Stimulated activated CD4-positive, alpha-beta T cell treated with anti-CD3 and anti-CD28 coated beads, Interleukin-1b, Interleukin-23, amount 100 ng/mL, for 4 hours (primary cell): Measurements from ENCODE around the gene PPM1L.

Source experiments
- DNase-seq, 2 donors: peaks; one replicate each; pipeline ENCODE4 v3.0.0-alpha.2; 2020; ENCODE audit warnings: low read depth in 2 of 2

PPM1L gene

DNA sequence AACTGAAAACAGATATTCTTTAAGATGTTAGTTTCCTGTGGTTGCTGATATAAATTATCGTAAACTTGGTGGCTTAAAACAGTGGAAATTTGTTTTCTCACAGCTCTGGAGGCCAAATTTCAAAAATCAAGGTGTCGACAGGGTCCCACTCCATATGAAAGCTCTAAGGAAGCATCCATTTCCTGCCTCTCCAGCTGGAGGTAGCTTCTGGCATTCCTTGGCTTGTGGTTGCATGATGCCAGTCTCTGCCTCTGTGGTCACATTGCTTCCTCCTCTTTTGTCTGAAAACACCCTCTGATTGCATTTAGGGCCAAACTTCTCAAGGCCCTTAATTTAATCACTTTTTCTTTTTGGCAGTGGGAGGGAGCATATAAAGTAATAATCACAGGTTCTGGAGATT lies 96.8 kb downstream of the PPM1L start:
- DNase-seq = no peak

GRCh38 chr3:160856450-160856849 lies 100.4 kb downstream of the PPM1L start:
- no peak for DNase-seq

- DNase-seq = no peak
These were observed 101.6 kb downstream of the PPM1L start for GRCh38 chr3:160857476-160858119.

- no peak for DNase-seq
These were observed 104.3 kb downstream of the PPM1L start for GRCh38 chr3:160860346-160860745.

GRCh38 chr3:160869825-160870224 lies 113.8 kb downstream of the PPM1L start:
- no peak for DNase-seq

- no peak for DNase-seq
These were observed 114.3 kb downstream of the PPM1L start for GRCh38 chr3:160870327-160870726.

- no peak for DNase-seq
These were observed 118.7 kb downstream of the PPM1L start for GRCh38 chr3:160874736-160875135.

DNA sequence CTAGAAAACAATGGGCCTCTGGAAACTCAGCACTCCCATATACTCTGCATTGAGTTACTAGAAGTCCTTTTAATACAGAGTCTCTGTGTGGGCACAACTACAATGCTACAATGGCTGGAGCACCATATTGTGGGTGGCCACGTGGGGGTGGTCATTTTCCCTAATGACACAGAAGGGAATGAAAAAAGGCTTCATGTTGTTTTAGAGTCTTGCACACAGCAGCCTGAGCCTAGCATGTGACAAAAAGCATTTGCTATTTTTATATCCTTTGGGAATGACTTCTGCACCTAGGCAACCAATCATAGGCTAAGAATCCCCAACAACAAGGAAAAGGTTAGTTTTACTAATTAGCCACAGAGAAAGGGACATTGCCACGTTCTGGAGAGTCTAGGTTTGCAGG lies 120.6 kb downstream of the PPM1L start:
- DNase-seq = no peak

DNA sequence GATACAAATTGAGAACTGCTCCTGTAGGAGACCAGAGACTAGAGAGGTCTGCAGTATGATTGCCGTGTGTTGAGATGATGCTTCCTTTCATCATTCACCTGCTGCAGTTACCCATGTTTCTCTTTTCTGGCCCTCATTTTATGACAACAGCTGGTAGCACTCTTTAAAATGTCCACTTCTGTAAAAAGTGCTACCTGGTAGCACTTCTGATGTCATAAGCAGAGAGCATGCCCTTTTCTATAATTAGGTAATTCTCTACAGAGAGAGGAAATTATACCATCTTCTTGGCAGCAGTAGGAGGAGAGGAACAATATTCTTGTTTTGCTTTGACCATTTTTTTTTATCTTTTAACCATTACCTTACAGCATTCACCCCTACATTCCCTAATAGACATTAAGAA lies 123.8 kb downstream of the PPM1L start:
- no peak for DNase-seq

- no peak for DNase-seq
These were observed 127.3 kb downstream of the PPM1L start for GRCh38 chr3:160883373-160883772.

GRCh38 chr3:160885791-160886286 lies 129.8 kb downstream of the PPM1L start:
- DNase-seq = no peak

DNA sequence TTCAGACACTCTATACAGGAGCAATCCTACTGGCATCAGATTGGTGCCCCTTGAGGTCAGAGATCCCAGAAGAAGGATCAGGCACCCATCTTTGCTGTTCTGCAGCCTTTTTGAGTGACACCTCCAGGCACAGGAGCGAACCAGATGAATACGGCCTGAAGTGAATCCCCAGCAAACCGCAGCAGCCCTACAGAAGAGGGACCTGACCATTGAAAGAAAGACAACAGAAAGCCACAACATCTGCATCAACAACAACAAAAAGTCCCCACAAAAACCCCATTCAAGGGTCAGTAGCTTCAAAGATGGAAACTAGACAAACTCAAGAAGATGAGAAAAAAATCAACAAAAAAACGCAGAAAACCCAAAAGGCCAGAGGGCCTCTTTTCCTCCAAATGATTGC lies 130.4 kb downstream of the PPM1L start:
- no peak for DNase-seq

DNA sequence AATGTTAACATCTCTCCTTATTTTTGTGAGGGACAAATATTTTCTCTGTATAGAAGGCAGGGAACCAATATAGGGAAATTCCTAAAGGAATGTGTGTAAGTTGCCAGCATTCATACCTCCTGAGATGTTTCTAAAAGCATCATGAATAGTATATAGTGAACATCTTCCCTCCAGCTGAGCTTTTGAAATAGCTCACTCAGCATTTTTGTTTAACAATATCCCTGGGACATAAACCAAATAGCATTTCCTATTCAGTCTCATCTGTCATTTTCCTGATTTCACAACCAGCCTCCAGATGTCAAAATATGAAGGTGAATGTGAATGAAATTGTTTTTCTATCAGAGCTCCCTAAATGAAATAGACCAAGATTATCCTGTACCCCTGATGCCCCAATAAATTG lies 137.2 kb downstream of the PPM1L start:
- no peak for DNase-seq

DNA sequence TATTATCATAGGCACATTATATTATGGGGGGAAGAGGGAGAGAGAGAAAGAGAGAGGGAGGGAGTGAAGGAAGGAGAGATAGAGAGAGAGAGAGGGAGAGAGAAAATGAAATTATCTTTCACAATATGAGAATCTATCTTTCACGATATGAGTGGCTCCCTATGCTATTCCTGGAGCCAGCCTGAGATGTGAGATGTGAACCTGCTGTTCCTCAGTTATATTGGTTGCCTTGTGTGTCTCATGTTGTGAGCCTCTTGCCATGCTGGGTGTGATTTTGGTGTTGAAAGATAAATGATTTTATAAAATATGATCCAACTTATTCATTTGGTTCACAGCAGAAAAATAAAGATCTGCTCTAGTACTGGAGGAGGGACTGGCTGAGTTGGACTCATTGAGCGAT lies 148.7 kb downstream of the PPM1L start:
- no peak for DNase-seq

- no peak for DNase-seq
These were observed 150.6 kb downstream of the PPM1L start for GRCh38 chr3:160906646-160907045.

- no peak for DNase-seq
These were observed 153.9 kb downstream of the PPM1L start for GRCh38 chr3:160909917-160910316.

DNA sequence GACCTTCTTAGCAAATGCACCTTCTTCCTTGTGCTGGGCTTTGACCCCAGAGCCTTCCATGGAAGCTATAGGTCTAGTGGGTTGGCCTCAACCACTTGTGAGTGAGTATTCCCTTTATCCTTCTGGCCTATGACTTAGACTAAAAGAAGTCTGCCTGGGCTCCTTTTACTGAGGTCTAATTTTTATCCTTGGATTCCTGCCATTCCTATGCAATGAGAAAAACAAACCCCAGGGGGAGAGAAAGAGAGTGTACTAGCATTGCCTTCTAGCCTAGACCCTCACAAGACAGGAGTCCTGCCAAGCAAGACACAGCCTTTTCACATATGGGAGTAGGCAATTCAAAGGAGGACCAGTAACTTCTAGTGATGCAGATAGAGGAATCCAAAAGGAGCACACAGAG lies 155.4 kb downstream of the PPM1L start:
- DNase-seq = no peak

GRCh38 chr3:160916472-160916871 lies 160.4 kb downstream of the PPM1L start:
- no peak for DNase-seq

DNA sequence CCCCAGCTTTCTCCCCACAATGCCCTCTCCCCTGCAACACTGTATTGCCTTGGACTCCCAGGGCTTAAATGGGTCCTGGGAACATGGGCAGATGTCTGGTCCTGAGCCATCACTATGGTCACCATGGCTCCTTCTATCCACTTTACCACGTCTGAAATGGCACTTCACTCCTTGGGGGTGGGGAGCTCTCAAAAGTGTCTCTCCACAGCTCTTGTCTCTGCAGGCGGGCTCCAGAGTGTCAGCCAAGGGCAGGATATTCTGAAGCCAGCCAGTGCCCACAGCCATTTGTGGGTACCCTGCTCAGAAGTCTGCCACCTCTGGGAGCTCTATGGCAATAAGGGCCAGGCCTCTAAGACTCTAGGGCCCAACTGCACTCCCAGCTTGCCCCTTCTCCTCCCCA lies 163.9 kb downstream of the PPM1L start:
- no peak for DNase-seq

- DNase-seq = no peak
These were observed 165.1 kb downstream of the PPM1L start for GRCh38 chr3:160921020-160921635.

GRCh38 chr3:160924776-160925175 lies 168.7 kb downstream of the PPM1L start:
- DNase-seq = no peak

DNA sequence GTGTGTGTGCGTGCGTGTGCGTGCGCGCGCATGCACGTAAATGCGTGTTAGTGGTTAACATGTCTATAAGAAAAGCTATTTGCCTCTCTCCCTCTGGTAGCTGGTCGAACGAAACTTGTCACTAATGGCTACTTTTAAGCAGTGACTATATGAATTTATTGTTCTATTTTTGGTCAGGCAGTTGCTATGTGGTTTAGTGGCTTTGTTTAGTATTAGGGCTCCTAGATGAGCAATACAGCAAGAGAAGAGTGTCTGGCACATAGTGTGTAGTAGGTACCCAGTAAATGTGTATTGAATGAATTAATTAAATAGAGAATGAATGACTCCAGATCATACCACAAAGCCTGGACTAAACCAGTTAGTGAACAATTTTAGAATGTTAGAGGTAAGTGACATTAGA lies 171.6 kb downstream of the PPM1L start:
- no peak for DNase-seq

DNA sequence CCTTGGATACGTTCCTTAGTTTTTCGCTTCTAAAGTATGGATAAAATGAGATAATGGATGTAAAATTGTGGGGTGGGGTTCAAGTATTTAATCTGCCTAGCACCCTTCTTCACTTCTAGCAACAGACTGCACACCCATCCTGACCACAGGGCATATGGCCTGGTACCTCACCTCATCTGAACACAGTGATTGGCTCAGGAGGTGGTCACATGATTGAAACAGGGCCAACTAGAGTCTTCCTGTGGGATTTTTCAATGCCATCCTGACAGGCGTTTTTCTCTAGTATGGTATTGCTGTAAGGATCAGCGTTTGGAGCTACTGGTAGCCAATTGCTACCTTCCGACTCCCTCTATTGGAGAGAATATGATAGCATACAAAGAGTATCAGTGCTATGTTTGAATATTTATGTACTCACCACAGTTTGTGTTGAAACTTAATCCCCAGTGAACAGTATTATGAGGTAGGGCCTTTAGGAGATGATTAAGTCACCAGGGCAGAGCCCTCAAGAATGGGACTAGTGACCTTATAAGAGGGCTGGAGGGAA lies 172.2 kb downstream of the PPM1L start:
- no peak for DNase-seq
